Osteoblast (primary cell): ENCODE data around the gene ASZ1. TPM values are rescaled to one million over a fixed set of nuclear protein-coding genes. Genes with fewer than 3 reads are reported as not detected.

Experiments used
- DNase-seq: peaks from one replicate; pipeline ENCODE4 v3.0.0; 2011; ENCODE audit warnings: low spot score, mixed read lengths; ENCODE audit not compliant: insufficient read length; ENCODE audit errors: missing footprints
- H2AFZ ChIP-seq: 2 replicates; pipeline ENCODE4 v1.6.0; 2011; ENCODE audit warnings: mild to moderate bottlenecking, low read length
- H3K27ac ChIP-seq: 2 replicates; pipeline ENCODE4 v1.5.1; 2011; ENCODE audit warnings: mild to moderate bottlenecking, low read depth, low read length, moderate library complexity
- H3K27me3 ChIP-seq: 2 replicates; pipeline ENCODE4 v1.6.0; 2012; ENCODE audit warnings: mild to moderate bottlenecking, control low read depth, inconsistent platforms, low read length, moderate library complexity; ENCODE audit not compliant: insufficient read depth
- H3K36me3 ChIP-seq: 2 replicates; pipeline ENCODE4 v1.5.1; 2011; ENCODE audit warnings: mild to moderate bottlenecking, low read length, control low read depth, moderate library complexity; ENCODE audit not compliant: insufficient read depth
- H3K4me1 ChIP-seq: 2 replicates; pipeline ENCODE4 v1.5.1; 2011; ENCODE audit warnings: mild to moderate bottlenecking, low read length, control low read depth, moderate library complexity; ENCODE audit not compliant: insufficient read depth
- H3K4me2 ChIP-seq: 2 replicates; pipeline ENCODE4 v1.6.0; 2011; ENCODE audit warnings: mild to moderate bottlenecking, low read length; ENCODE audit not compliant: insufficient read depth
- H3K4me3 ChIP-seq: fragments of 200-600 bp; sonication (generic); 3 replicates; pipeline ENCODE4 v1.5.1; 2012; ENCODE audit warnings: mild to moderate bottlenecking, low read length, inconsistent platforms; ENCODE audit not compliant: insufficient read depth
- H3K79me2 ChIP-seq: 2 replicates; pipeline ENCODE4 v1.6.0; 2012; ENCODE audit warnings: mild to moderate bottlenecking, low read length, control low read depth, inconsistent platforms; ENCODE audit not compliant: insufficient read depth
- H3K9me3 ChIP-seq: 2 replicates; pipeline ENCODE4 v1.5.1; 2011; ENCODE audit warnings: low read depth, low read length, control low read depth
- H4K20me1 ChIP-seq: 2 replicates; pipeline ENCODE4 v1.6.0; 2012; ENCODE audit warnings: mild to moderate bottlenecking, low read length, control low read depth; ENCODE audit not compliant: insufficient read depth
- CTCF ChIP-seq: IDR thresholded peaks from 2 replicates; pipeline ENCODE4 v1.5.1; 2011; ENCODE audit warnings: mild to moderate bottlenecking, low read depth, low read length, moderate library complexity; ENCODE audit errors: extremely low read depth
- total RNA-seq: library from RNA; depleted of rRNA; stranded (reverse); fragments of >200 nt; gene quantifications from 2 replicates; pipeline ENCODE4 v1.2.3, GENCODE V29; 2012

ASZ1 gene
- total RNA-seq, 1 donor, result not detected

DNA sequence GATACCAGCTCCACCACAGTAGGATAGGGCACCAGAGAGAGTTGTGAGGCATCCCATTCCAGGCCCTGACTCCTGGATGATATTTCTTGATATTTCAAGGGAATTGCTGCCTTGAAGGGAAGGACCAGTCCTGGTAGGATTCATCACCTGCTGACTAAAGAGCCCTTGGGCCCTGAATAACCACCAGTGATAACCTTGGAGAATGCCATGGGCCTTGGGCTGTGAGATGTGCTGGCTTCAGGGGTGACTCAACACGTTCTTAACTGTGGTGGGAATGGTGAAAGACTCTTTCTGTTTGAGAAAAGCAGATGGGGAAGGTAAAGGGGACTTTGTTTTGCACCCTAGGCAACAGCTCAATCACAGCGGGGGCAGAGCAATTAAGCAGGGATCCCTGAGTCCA is 21.4 kb upstream of the ASZ1 start:
- Histone ChIP-seq H3K4me3 (no peak overlapping the region), H3K79me2 (no peaks in the 10 kb centered on the region), H3K36me3 (no peaks in the 10 kb centered on the region), H4K20me1 (no peaks in the 10 kb centered on the region), H3K27ac (no peak overlapping the region), H3K9me3 (no peaks in the 10 kb centered on the region), H3K4me1 (no peaks in the 10 kb centered on the region), H2AFZ (no peak overlapping the region), H3K4me2 (no peak overlapping the region), H3K27me3 (no peaks in the 10 kb centered on the region)
- no peak for TF ChIP-seq CTCF
- DNase-seq, result no peak

GRCh38 chr7:117446220-117446815 is 19.0 kb upstream of the ASZ1 start:
- no peaks in the 10 kb centered on the region for H3K9me3 ChIP-seq
- no peak for TF ChIP-seq CTCF
- H3K27me3 ChIP-seq, result no peaks in the 10 kb centered on the region
- no peaks in the 10 kb centered on the region for H3K36me3 ChIP-seq
- H3K79me2 ChIP-seq, result no peaks in the 10 kb centered on the region
- no peak overlapping the region for H3K4me2 ChIP-seq
- no peak overlapping the region for H3K4me3 ChIP-seq
- H3K4me1 ChIP-seq, result no peaks in the 10 kb centered on the region
- DNase-seq, result no peak
- H2AFZ ChIP-seq, result no peak overlapping the region
- H4K20me1 ChIP-seq, result no peaks in the 10 kb centered on the region
- H3K27ac ChIP-seq, result no peak overlapping the region

GRCh38 chr7:117445206-117445605 is 17.9 kb upstream of the ASZ1 start:
- Histone ChIP-seq H4K20me1 (no peaks in the 10 kb centered on the region), H3K4me2 (no peak overlapping the region), H3K27me3 (no peaks in the 10 kb centered on the region), H3K4me3 (no peak overlapping the region), H2AFZ (no peak overlapping the region), H3K79me2 (no peaks in the 10 kb centered on the region), H3K36me3 (no peaks in the 10 kb centered on the region), H3K9me3 (no peaks in the 10 kb centered on the region), H3K4me1 (no peaks in the 10 kb centered on the region), H3K27ac (no peak overlapping the region)
- TF ChIP-seq CTCF, result no peak
- DNase-seq, result no peak

DNA sequence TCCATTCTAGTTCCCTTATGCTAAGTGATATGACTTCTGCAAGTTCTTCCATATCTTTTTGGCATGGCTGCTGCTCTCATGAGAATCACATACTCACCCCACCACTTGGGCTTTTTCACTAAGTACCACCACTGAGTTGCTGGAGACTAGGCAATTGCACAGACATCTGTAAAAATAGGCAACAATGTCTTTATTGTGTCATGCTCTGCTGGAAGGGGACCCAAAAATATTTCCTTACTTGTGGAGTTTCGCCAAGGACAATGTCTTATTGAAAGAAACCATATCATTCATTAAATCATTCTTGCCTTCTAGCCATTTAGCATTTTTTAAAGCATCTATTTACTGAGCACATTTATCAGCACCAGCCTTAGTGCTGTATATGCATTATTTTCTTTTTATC is 17.4 kb upstream of the ASZ1 start:
- H3K27ac ChIP-seq, result no peak overlapping the region
- no peaks in the 10 kb centered on the region for H4K20me1 ChIP-seq
- H3K36me3 ChIP-seq, result no peaks in the 10 kb centered on the region
- no peaks in the 10 kb centered on the region for H3K9me3 ChIP-seq
- no peaks in the 10 kb centered on the region for H3K79me2 ChIP-seq
- H3K4me3 ChIP-seq, result no peak overlapping the region
- H3K4me1 ChIP-seq, result no peaks in the 10 kb centered on the region
- H3K4me2 ChIP-seq, result no peak overlapping the region
- H3K27me3 ChIP-seq, result no peaks in the 10 kb centered on the region
- DNase-seq, result no peak
- no peak overlapping the region for H2AFZ ChIP-seq
- no peak for TF ChIP-seq CTCF
